ENCODE results near the gene FBXL16.

DNA sequence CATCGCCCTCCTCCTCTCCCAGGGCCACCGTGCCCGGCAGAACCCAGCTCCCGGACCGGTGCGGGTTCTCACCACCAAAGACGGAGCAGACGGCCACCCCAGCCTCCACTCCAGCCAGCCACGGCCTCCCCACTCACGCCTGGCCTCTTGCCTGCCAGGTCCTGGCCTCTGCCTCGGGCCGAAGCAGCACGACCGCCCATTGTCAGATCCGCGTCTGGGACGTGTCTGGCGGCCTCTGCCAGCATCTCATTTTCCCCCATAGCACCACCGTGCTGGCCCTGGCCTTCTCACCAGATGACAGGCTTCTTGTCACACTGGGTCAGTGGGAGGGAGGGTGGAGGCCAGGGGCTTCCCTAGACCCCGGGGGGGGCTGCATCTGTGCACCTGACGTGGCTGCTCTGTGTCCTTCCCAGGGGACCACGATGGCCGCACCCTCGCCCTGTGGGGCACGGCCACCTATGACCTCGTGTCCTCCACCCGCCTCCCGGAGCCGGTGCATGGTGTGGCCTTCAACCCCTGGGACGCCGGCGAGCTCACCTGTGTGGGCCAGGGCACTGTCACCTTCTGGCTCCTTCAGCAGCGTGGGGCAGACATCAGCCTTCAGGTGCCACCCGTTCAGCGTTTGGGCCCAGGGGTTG, 44.3 kb downstream of the FBXL16 start:
- TF ChIP-seq CTCF (IDR thresholded peaks at IDR 0.05) (no peak), POLR2A (IDR thresholded peaks at IDR 0.05) (no peak)
